ENCODE measurements around the gene THSD4. TPM values are rescaled to one million over a fixed set of nuclear protein-coding genes. Genes with fewer than 3 reads are reported as not detected.

Gene THSD4
- total and polyA plus RNA-seq, 9 of the 15 experiments (the other 6 are each of a cell fraction or from before 2014, with no cell fraction given) = 0.04 TPM; not detected in 5

GRCh38 chr15:71136793-71137518, 21.7 kb downstream of the THSD4 start:
- peaks cover 0 to 9% of the 10 kb centered on the region in 2 experiments; a peak in 1 of 5 replicates for H3K27me3 ChIP-seq (ENCODE audit: control insufficient read depth in 2 of 2, insufficient read depth in 2 of 2, low read length in 2 of 2)
- H3K4me1 ChIP-seq (replicated peaks in 1 of 2; ENCODE audit: control insufficient read depth in 2 of 2, insufficient read depth in 2 of 2, low read length in 2 of 2) = no peaks in the 10 kb centered on the region
- H3K9me1 ChIP-seq (ENCODE audit: control insufficient read depth, insufficient read depth, low read length) = no peaks in the 10 kb centered on the region
- TF ChIP-seq MTF1 (CRISPR knock-in tag; IDR thresholded peaks at IDR 0.05; ENCODE audit: borderline replicate concordance) (no peak), ZBTB49 (CRISPR knock-in tag; IDR thresholded peaks at IDR 0.05; ENCODE audit: borderline replicate concordance) (no peak), ETS1 (conservative IDR thresholded peaks at IDR 0.05; ENCODE audit: control insufficient read depth, low read depth, low read length) (no peak), MEF2A (IDR thresholded peaks at IDR 0.05; ENCODE audit: control insufficient read depth, low read depth, low read length) (no peak), ZNF212 (CRISPR knock-in tag; IDR thresholded peaks at IDR 0.05) (no peak), RFX1 (IDR thresholded peaks at IDR 0.05) (no peak), ZNF589 (CRISPR knock-in tag; IDR thresholded peaks at IDR 0.05; ENCODE audit: low read depth) (no peak), ZZZ3 (IDR thresholded peaks at IDR 0.05) (no peak), TRIM24 (IDR thresholded peaks at IDR 0.05) (no peak), ZNF436 (CRISPR knock-in tag; IDR thresholded peaks at IDR 0.05) (no peak), ZBTB17 (CRISPR knock-in tag; IDR thresholded peaks at IDR 0.05) (no peak), NFATC3 (IDR thresholded peaks at IDR 0.05) (no peak), ZFPM2 (CRISPR knock-in tag; IDR thresholded peaks at IDR 0.05) (no peak), ILF3 (IDR thresholded peaks at IDR 0.05; ENCODE audit: borderline replicate concordance) (no peak)
- H3K36me3 ChIP-seq (ENCODE audit: control insufficient read depth, insufficient read depth, low read length) = no peaks in the 10 kb centered on the region
- CTCF ChIA-PET (ENCODE audit: low intra/inter-chr PET ratio) = no interaction called here
- FAIRE-seq = no peak
- BruUV-seq (replicated peaks) = no TSS peak
- H3K27ac ChIP-seq (ENCODE audit: extremely low read depth, low read depth, low read length) = no peak overlapping the region
- H3K79me2 ChIP-seq (ENCODE audit: control insufficient read depth, insufficient read depth, low read length) = no peaks in the 10 kb centered on the region
- H3K9ac ChIP-seq (ENCODE audit: insufficient read depth in 1 of 2, low read depth in 2 of 2, low read length in 2 of 2) = no peak overlapping the region
- POLR2A ChIA-PET = no interaction called here
- no peak overlapping the region for H2AFZ ChIP-seq (ENCODE audit: low read depth, low read length)
- no peaks in the 10 kb centered on the region for H3K9me3 ChIP-seq (replicated peaks; ENCODE audit: control insufficient read depth, insufficient read depth, low read depth, low read length)
- H3K4me2 ChIP-seq (ENCODE audit: insufficient read depth, low read length) = no peak overlapping the region
- WGBS (ENCODE audit: insufficient coverage, low coverage, missing lambda C conversion rate) = 0% methylated on average over 11 of the region's 11 CpGs
- no peak for DNase-seq (ENCODE audit: extremely low read depth in 1 of 4, low spot score in 3 of 4)
- intact Hi-C loops (cut with micrococcal nuclease) = no loop called here
- H4K20me1 ChIP-seq (replicated peaks; ENCODE audit: control insufficient read depth, insufficient read depth, low read length) = no peaks in the 10 kb centered on the region
- no peak for ATAC-seq
- H3K4me3 ChIP-seq = no peak overlapping the region
- in situ Hi-C loops (cut with MboI) = no loop called here
